Fibroblast of mammary gland (primary cell): ENCODE measurements around the gene CSF3R.
"Not testable (repeated sequence)": the region's sequence is repeated elsewhere in the genome, so short reads cannot be mapped to it uniquely, and the experiment has no call there.

ENCODE experiments used
- DNase-seq: peaks from one replicate; pipeline ENCODE4 v3.0.0-alpha.2; 2010; ENCODE audit warnings: low read depth
- H3K4me3 ChIP-seq: 2 replicates; pipeline ENCODE4 v1.5.1; 2011; ENCODE audit warnings: low read depth, mild to moderate bottlenecking, low read length, moderate library complexity; ENCODE audit not compliant: control insufficient read depth
- CTCF ChIP-seq: conservative IDR thresholded peaks from 2 replicates; pipeline ENCODE4 v1.5.1; 2011; ENCODE audit warnings: low read depth, low read length, inconsistent platforms; ENCODE audit not compliant: control insufficient read depth, insufficient read depth

CSF3R gene

GRCh38 chr1:36493524-36493923 is 10.8 kb upstream of the CSF3R start:
- TF ChIP-seq CTCF: no peak
- no peak for DNase-seq

GRCh38 chr1:36492491-36492890 is 9.8 kb upstream of the CSF3R start:
- no peak for TF ChIP-seq CTCF
- no peak for DNase-seq
- H3K4me3 ChIP-seq: no peak overlapping the region

More at GRCh38 chr1:36493524-36493923, 10.8 kb upstream of the CSF3R start:
- H3K4me3 ChIP-seq: no peak overlapping the region

- not testable (repeated sequence) for H3K4me3 ChIP-seq, DNase-seq
These were observed 6.7 kb upstream of the CSF3R start for GRCh38 chr1:36489258-36490051.

GRCh38 chr1:36487906-36488305 is 5.2 kb upstream of the CSF3R start:
- DNase-seq: no peak
- H3K4me3 ChIP-seq: no peak overlapping the region
- no peak for TF ChIP-seq CTCF

- H3K4me3 ChIP-seq, DNase-seq: not testable (repeated sequence)
These were observed 4.6 kb upstream of the CSF3R start for GRCh38 chr1:36487336-36487725.

GRCh38 chr1:36486439-36487335 is 4.0 kb upstream of the CSF3R start:
- H3K4me3 ChIP-seq: no peak overlapping the region
- TF ChIP-seq CTCF: no peak

GRCh38 chr1:36486093-36486438 is 3.4 kb upstream of the CSF3R start:
- H3K4me3 ChIP-seq: no peak overlapping the region
- no peak for TF ChIP-seq CTCF
- DNase-seq: no peak

More at GRCh38 chr1:36486439-36487335, 4.0 kb upstream of the CSF3R start:
- no peak for DNase-seq

- DNase-seq: no peak
- no peak overlapping the region for H3K4me3 ChIP-seq
- no peak for TF ChIP-seq CTCF
These were observed 1.4 kb upstream of the CSF3R start for GRCh38 chr1:36484099-36484498.
